OCI-LY1 (cell line): ENCODE measurements around the gene MBNL2.

ENCODE experiments used
- H2AFZ ChIP-seq: fragments of 200-600 bp; sonication (generic), shearing (Covaris generic); 2 replicates; pipeline ENCODE4 v1.6.0; 2014; ENCODE audit warnings: antibody characterized with exemption, mild to moderate bottlenecking, low read length
- H3F3A ChIP-seq: fragments of 200-600 bp; sonication (generic), shearing (Covaris generic); 2 replicates; pipeline ENCODE4 v1.6.0; 2014; ENCODE audit warnings: mild to moderate bottlenecking, antibody characterized with exemption, low read length, moderate library complexity; ENCODE audit not compliant: insufficient read depth
- H3K27ac ChIP-seq: fragments of 200-600 bp; sonication (generic); 2 replicates; pipeline ENCODE4 v1.5.1; 2014; ENCODE audit warnings: low read length, mixed run types, mild to moderate bottlenecking, low read depth; ENCODE audit not compliant: poor library complexity, severe bottlenecking
- H3K27me3 ChIP-seq: fragments of 200-600 bp; sonication (generic); 2 replicates; pipeline ENCODE4 v1.6.0; 2014; ENCODE audit warnings: antibody characterized with exemption, mild to moderate bottlenecking, low read length, moderate library complexity; ENCODE audit not compliant: insufficient read depth
- H3K36me3 ChIP-seq: fragments of 200-600 bp; sonication (generic); 2 replicates; pipeline ENCODE4 v1.6.1; 2014; ENCODE audit warnings: mild to moderate bottlenecking, antibody characterized with exemption, low read length, moderate library complexity, mixed read lengths; ENCODE audit not compliant: insufficient read depth
- H3K4me1 ChIP-seq: fragments of 200-600 bp; sonication (generic); 2 replicates; pipeline ENCODE4 v1.5.1; 2014; ENCODE audit warnings: mild to moderate bottlenecking, low read length, moderate library complexity; ENCODE audit not compliant: insufficient read depth, severe bottlenecking
- H3K4me2 ChIP-seq: fragments of 200-600 bp; sonication (generic), shearing (Covaris generic); 2 replicates; pipeline ENCODE4 v1.6.1; 2014; ENCODE audit warnings: low read length
- H3K4me3 ChIP-seq: fragments of 200-600 bp; sonication (generic); 2 replicates; pipeline ENCODE4 v1.5.1; 2014; ENCODE audit warnings: low read length, low read depth, mild to moderate bottlenecking, mixed read lengths; ENCODE audit not compliant: poor library complexity, severe bottlenecking
- H3K79me2 ChIP-seq: fragments of 200-600 bp; shearing (Covaris generic); 2 replicates; pipeline ENCODE4 v1.6.1; 2016; ENCODE audit warnings: mixed run types, low read length, mixed read lengths; ENCODE audit not compliant: insufficient read depth
- H3K9ac ChIP-seq: fragments of 200-600 bp; sonication (generic), shearing (Covaris generic); 2 replicates; pipeline ENCODE4 v1.6.1; 2014; ENCODE audit warnings: mild to moderate bottlenecking, low read length, mixed read lengths
- H3K9me2 ChIP-seq: fragments of 200-600 bp; sonication (generic), shearing (Covaris generic); 2 replicates; pipeline ENCODE4 v1.6.1; 2014; ENCODE audit warnings: low read depth, mild to moderate bottlenecking, low read length, mixed read lengths
- H3K9me3 ChIP-seq: fragments of 200-600 bp; shearing (Covaris generic); 2 replicates; pipeline ENCODE4 v1.6.1; 2014; ENCODE audit warnings: low read length, mixed read lengths
- H4K20me1 ChIP-seq: fragments of 200-600 bp; sonication (generic), shearing (Covaris generic); 2 replicates; pipeline ENCODE4 v1.6.0; 2016; ENCODE audit warnings: mild to moderate bottlenecking, low read length; ENCODE audit not compliant: insufficient read depth
- EZH2 ChIP-seq: fragments of 200-600 bp; sonication (generic), shearing (Covaris generic); IDR thresholded peaks from 2 replicates; pipeline ENCODE4 v1.8.0; 2017; ENCODE audit warnings: borderline replicate concordance, mixed run types, mild to moderate bottlenecking, antibody characterized with exemption, low read length, moderate library complexity, mixed read lengths
- TF ChIP-seq, protein P1 (sequence below): fragments of 200-600 bp; sonication (generic), shearing (Covaris generic); IDR thresholded peaks from 2 replicates; pipeline ENCODE4 v1.5.1; 2017; ENCODE audit warnings: mild to moderate bottlenecking, antibody characterized with exemption, low read length, moderate library complexity, mixed read lengths

MBNL2 gene

GRCh38 chr13:97198753-97199152 lies 23.4 kb upstream of the MBNL2 start:
- no peaks in the 10 kb centered on the region for H3K36me3 ChIP-seq
- H4K20me1 ChIP-seq, result no peaks in the 10 kb centered on the region
- H2AFZ ChIP-seq, result no peak overlapping the region
- no peaks in the 10 kb centered on the region for H3K9me2 ChIP-seq
- no peaks in the 10 kb centered on the region for H3K79me2 ChIP-seq
- no peaks in the 10 kb centered on the region for H3K4me1 ChIP-seq
- TF ChIP-seq, protein P1, sequence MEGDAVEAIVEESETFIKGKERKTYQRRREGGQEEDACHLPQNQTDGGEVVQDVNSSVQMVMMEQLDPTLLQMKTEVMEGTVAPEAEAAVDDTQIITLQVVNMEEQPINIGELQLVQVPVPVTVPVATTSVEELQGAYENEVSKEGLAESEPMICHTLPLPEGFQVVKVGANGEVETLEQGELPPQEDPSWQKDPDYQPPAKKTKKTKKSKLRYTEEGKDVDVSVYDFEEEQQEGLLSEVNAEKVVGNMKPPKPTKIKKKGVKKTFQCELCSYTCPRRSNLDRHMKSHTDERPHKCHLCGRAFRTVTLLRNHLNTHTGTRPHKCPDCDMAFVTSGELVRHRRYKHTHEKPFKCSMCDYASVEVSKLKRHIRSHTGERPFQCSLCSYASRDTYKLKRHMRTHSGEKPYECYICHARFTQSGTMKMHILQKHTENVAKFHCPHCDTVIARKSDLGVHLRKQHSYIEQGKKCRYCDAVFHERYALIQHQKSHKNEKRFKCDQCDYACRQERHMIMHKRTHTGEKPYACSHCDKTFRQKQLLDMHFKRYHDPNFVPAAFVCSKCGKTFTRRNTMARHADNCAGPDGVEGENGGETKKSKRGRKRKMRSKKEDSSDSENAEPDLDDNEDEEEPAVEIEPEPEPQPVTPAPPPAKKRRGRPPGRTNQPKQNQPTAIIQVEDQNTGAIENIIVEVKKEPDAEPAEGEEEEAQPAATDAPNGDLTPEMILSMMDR, result no peak
- no peak for TF ChIP-seq EZH2
- H3K4me2 ChIP-seq, result no peak overlapping the region
- no peak overlapping the region for H3K4me3 ChIP-seq
- no peak overlapping the region for H3K9ac ChIP-seq
- H3K9me3 ChIP-seq, result no peaks in the 10 kb centered on the region
- H3F3A ChIP-seq, result no peaks in the 10 kb centered on the region
- no peak overlapping the region for H3K27ac ChIP-seq
- 0 out of 2 replicates have a peak, but pooled peaks cover 6% of the 10 kb centered on the region for H3K27me3 ChIP-seq

GRCh38 chr13:97199451-97199850 lies 22.7 kb upstream of the MBNL2 start:
- TF ChIP-seq, protein P1, result no peak
- TF ChIP-seq EZH2, result no peak
- Histone ChIP-seq H3K4me1 (no peaks in the 10 kb centered on the region), H3K27ac (no peak overlapping the region), H3K4me2 (no peak overlapping the region), H3K27me3 (0 out of 2 replicates have a peak, but pooled peaks cover 6% of the 10 kb centered on the region), H3K9me3 (no peaks in the 10 kb centered on the region), H3F3A (no peaks in the 10 kb centered on the region), H3K9me2 (no peaks in the 10 kb centered on the region), H3K4me3 (no peak overlapping the region), H3K9ac (no peak overlapping the region), H2AFZ (no peak overlapping the region), H3K79me2 (no peaks in the 10 kb centered on the region), H3K36me3 (no peaks in the 10 kb centered on the region), H4K20me1 (no peaks in the 10 kb centered on the region)

DNA sequence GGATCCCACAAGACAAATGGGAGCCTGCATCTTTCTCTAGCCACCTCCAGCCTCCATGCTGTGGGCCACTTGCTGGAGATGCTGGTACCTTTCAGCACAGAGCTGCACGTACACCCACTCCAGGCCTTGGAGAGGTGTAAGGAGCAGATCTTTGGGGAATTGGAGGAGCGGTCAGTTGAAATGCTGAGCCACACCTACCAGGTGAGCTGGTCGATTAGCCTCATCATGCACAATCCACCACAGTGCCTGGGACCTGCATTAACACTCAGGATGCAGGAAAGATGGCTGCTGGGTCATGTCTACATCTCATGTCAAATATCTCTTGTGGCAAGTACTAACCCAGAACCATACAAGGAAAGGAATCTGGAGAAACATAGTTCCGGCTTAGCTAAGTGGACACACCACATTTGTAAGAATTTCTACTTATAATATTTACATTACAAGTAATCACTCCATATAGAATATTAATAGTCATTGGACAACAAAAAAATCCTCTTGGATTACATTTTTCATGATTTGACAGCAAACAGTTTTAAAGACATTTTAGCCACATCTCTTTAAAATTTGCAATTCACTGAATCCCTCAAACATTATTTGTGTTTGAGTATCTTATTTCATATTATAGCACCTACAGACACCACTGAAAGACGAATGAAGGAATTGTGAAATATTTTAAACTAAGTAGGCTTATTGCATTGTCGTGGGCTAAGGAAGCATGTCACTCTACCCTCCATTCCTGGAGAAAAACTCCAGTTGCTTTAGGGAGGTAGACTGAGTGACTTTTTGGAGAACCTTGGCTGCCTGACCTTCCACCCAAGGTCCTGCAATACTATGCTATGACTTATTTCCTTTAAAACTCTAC lies 21.8 kb upstream of the MBNL2 start:
- Histone ChIP-seq H3F3A (no peaks in the 10 kb centered on the region), H3K4me3 (no peak overlapping the region)

More for the DNA sequence above, 21.8 kb upstream of the MBNL2 start:
- Histone ChIP-seq H3K9me3 (no peaks in the 10 kb centered on the region), H3K4me2 (no peak overlapping the region), H3K9me2 (no peaks in the 10 kb centered on the region), H2AFZ (no peak overlapping the region), H3K4me1 (no peaks in the 10 kb centered on the region), H3K36me3 (no peaks in the 10 kb centered on the region), H3K27ac (no peak overlapping the region), H4K20me1 (no peaks in the 10 kb centered on the region), H3K9ac (no peak overlapping the region), H3K79me2 (no peaks in the 10 kb centered on the region), H3K27me3 (0 out of 2 replicates have a peak, but pooled peaks cover 6% of the 10 kb centered on the region)
- TF ChIP-seq EZH2, result no peak
- TF ChIP-seq, protein P1, result no peak
